Stomach smooth muscle (tissue), 2 donors: ENCODE data around the gene MRPL20.
A peak's percentile ranks its signal among the peaks of the same experiment; 100 is the strongest.
"Not testable (repeated sequence)": the region's sequence is repeated elsewhere in the genome, so short reads cannot be mapped to it uniquely, and the experiment has no call there.

Experiments
- H3K27ac ChIP-seq: one replicate; pipeline ENCODE4 v1.7.0; 2013; ENCODE audit warnings: mild to moderate bottlenecking, low read length, inconsistent platforms
- H3K27me3 ChIP-seq, 2 donors: one replicate each; pipeline ENCODE4 v1.7.0; 2013; ENCODE audit warnings: low read length in 2 of 2; ENCODE audit not compliant: insufficient read depth in 2 of 2, control insufficient read depth in 1 of 2
- H3K36me3 ChIP-seq, 2 donors: one replicate each; pipeline ENCODE4 v1.7.0; 2013; ENCODE audit warnings: low read length in 2 of 2; ENCODE audit not compliant: control insufficient read depth in 2 of 2, insufficient read depth in 2 of 2
- H3K4me1 ChIP-seq: one replicate; pipeline ENCODE4 v1.7.0; 2013; ENCODE audit warnings: low read length; ENCODE audit not compliant: control insufficient read depth, insufficient read depth
- H3K4me3 ChIP-seq, 2 donors: one replicate each; pipeline ENCODE4 v1.7.0; 2013; ENCODE audit warnings: low read length in 2 of 2
- H3K9ac ChIP-seq, 2 donors: one replicate each; pipeline ENCODE4 v1.7.0; 2013; ENCODE audit warnings: low read length in 2 of 2, mild to moderate bottlenecking in 1 of 2
- H3K9me3 ChIP-seq, 2 donors: one replicate each; pipeline ENCODE4 v1.7.0; 2013; ENCODE audit warnings: low read length in 2 of 2; ENCODE audit not compliant: control insufficient read depth in 2 of 2
- donor health status: healthy.
- donor health status: Pancreatic carcinoma.

The MRPL20 gene

GRCh38 chr1:1423245-1423597 lies 16.1 kb upstream of the MRPL20 start:
- Histone ChIP-seq H3K4me1 (peaks cover 16% of the 10 kb centered on the region), H3K4me3 (no peak overlapping the region), H3K27ac (no peak overlapping the region), H3K36me3 (no peaks in the 10 kb centered on the region), H3K9me3 (no peaks in the 10 kb centered on the region), H3K9ac (no peak overlapping the region), H3K27me3 (no peaks in the 10 kb centered on the region)

DNA sequence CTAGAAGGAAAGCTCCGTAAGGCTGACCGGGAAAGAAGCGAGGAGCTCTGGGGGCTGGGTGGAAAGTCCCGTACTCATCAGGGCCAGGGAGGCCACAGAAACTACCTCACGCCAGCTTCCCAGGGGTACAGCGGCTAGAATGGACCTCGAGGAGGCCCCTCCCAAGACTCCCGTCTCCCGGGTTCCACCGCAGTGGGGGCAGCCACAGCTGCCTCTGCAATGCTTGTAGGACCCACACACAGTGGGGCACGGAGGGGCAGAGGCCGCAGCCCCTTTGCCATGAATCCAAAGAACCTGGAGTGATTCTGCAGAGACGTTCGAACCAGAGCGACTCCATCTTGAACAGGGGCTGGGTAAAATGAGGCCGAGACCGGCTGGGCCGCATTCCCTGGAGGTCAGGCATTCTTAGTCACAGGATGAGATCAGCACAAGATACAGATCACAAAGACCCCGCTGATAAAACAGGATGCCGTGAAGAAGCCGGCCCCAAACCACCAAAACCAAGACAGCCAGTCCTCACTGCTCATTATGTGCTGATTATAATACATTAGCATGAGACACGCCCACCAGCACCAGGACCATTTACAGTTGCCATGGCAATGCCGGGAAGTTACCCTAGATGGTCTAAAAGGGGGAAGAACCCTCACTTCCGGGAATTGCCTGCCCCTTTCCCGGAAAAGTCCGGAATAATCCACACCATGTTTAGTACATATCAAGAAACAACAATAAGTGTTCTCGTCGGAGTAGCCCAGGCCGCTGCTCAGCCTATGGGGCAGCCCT lies 15.6 kb upstream of the MRPL20 start:
- Histone ChIP-seq H3K9ac (no peak overlapping the region), H3K27me3 (no peaks in the 10 kb centered on the region), H3K4me1 (peaks cover 16% of the 10 kb centered on the region), H3K36me3 (no peaks in the 10 kb centered on the region), H3K9me3 (no peaks in the 10 kb centered on the region), H3K4me3 (no peak overlapping the region), H3K27ac (no peak overlapping the region)

DNA sequence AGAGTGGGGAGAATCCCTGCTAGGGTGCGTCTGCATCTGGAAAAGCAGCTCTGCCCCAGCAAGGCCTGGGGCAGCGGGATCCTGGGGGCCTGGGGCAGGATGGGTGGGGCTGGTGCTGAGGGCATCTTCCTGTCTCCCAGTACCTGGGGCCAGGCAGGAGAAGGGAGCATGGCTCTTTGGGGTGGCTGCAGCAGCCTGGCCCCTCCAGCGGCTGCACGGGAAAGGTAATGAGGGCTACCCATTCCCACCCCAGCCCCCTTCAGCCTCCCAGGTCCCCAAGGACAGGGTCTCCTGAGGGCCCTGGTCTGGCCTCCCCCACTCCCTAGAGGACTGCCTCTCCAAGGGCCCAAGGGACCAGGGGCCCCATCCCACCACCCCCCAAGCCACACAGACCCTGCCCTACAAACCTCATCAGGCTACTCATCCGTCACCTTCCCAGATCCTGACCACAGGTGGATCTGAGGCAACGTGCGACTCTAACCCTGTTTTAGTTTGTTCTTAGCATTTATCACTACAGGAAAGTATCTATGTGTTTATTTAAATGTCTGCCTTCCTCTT lies 14.9 kb upstream of the MRPL20 start:
- peaks cover 16% of the 10 kb centered on the region for H3K4me1 ChIP-seq
- H3K36me3 ChIP-seq = no peaks in the 10 kb centered on the region
- no peak overlapping the region for H3K27ac ChIP-seq
- no peaks in the 10 kb centered on the region for H3K9me3 ChIP-seq
- H3K9ac ChIP-seq = no peak overlapping the region
- no peak overlapping the region for H3K4me3 ChIP-seq
- H3K27me3 ChIP-seq = no peaks in the 10 kb centered on the region

- H3K4me3 ChIP-seq = peak within 1 kb of the TSS in 1 of 2 donors; percentile 71
- H3K27ac ChIP-seq = no peak within 1 kb of the TSS
- H3K9me3 ChIP-seq = no peaks in the 10 kb centered on the region
- H3K9ac ChIP-seq = peak within 1 kb of the TSS; percentile 47 to 51
- H3K4me1 ChIP-seq = peaks cover 16% of the 10 kb centered on the region
- no peaks in the 10 kb centered on the region for H3K36me3 ChIP-seq
- H3K27me3 ChIP-seq = no peaks in the 10 kb centered on the region
These were observed 14.2 kb upstream of the MRPL20 start, which contains the start of gene ANKRD65 for GRCh38 chr1:1421147-1421906. Gene ANKRD65, minus strand, starts transcription at chr1:1421276. Its CDS starts 271 bp downstream, at chr1:1421005.

- Histone ChIP-seq H3K27me3 (no peaks in the 10 kb centered on the region), H3K4me3 (peak overlapping the region in 1 of 2 donors; percentile 71), H3K9me3 (no peaks in the 10 kb centered on the region), H3K9ac (peak overlapping the region; percentile 47 to 51), H3K27ac (no peak overlapping the region), H3K4me1 (peaks cover 16% of the 10 kb centered on the region), H3K36me3 (no peaks in the 10 kb centered on the region)
These were observed 13.6 kb upstream of the MRPL20 start for GRCh38 chr1:1420654-1421141.

- no peaks in the 10 kb centered on the region for H3K9me3 ChIP-seq
- H3K27me3 ChIP-seq = no peaks in the 10 kb centered on the region
- peak overlapping the region; percentile 4 to 71 for H3K4me3 ChIP-seq
- H3K36me3 ChIP-seq = no peaks in the 10 kb centered on the region
- peak overlapping the region; percentile 50 to 80 for H3K9ac ChIP-seq
- peak overlapping the region; percentile 53 for H3K27ac ChIP-seq
- peaks cover 16% of the 10 kb centered on the region for H3K4me1 ChIP-seq
These were observed 12.9 kb upstream of the MRPL20 start for GRCh38 chr1:1419813-1420653.

- peak overlapping the region; percentile 50 to 80 for H3K9ac ChIP-seq
- H3K27me3 ChIP-seq = no peaks in the 10 kb centered on the region
- peak overlapping the region; percentile 4 to 71 for H3K4me3 ChIP-seq
- H3K9me3 ChIP-seq = no peaks in the 10 kb centered on the region
- H3K27ac ChIP-seq = peak overlapping the region; percentile 53
- no peaks in the 10 kb centered on the region for H3K36me3 ChIP-seq
- H3K4me1 ChIP-seq = peaks cover 16% of the 10 kb centered on the region
These were observed 12.3 kb upstream of the MRPL20 start for GRCh38 chr1:1419363-1419812.

GRCh38 chr1:1418464-1419362 lies 11.6 kb upstream of the MRPL20 start:
- Histone ChIP-seq H3K27ac (peak overlapping the region; percentile 53), H3K27me3 (no peaks in the 10 kb centered on the region), H3K9me3 (no peaks in the 10 kb centered on the region), H3K4me1 (peaks cover 16% of the 10 kb centered on the region), H3K36me3 (no peaks in the 10 kb centered on the region), H3K9ac (no peak overlapping the region), H3K4me3 (peak overlapping the region in 1 of 2 donors; percentile 71)

- H3K36me3 ChIP-seq, H3K4me3 ChIP-seq, H3K27me3 ChIP-seq, H3K27ac ChIP-seq, H3K9me3 ChIP-seq, H3K9ac ChIP-seq: not testable (repeated sequence)
- H3K4me1 ChIP-seq = peaks cover 16% of the 10 kb centered on the region
These were observed 10.9 kb upstream of the MRPL20 start for GRCh38 chr1:1417825-1418463.
